DLD1 (cell line): ENCODE measurements around the gene HCFC1R1.

Experiments used
- in situ Hi-C: cut with HindIII; loops from 2 replicates; pipeline ENCODE4 v1.10.0; 2017; ENCODE audit warnings: low sequenced_read_pairs

HCFC1R1 gene

GRCh38 chr16:2976673-2977072 lies 47.1 kb downstream of the HCFC1R1 start:
- in situ Hi-C loops: no loop called here

- in situ Hi-C loops: no loop called here
Observed at GRCh38 chr16:2976201-2976600, 47.5 kb downstream of the HCFC1R1 start.

- in situ Hi-C loops: no loop called here
Observed at GRCh38 chr16:2975161-2975795, 48.5 kb downstream of the HCFC1R1 start.

- in situ Hi-C loops: no loop called here
Observed at GRCh38 chr16:2974319-2975056, 49.3 kb downstream of the HCFC1R1 start.

GRCh38 chr16:2973605-2974318 lies 50.0 kb downstream of the HCFC1R1 start:
- in situ Hi-C loops: no loop called here

GRCh38 chr16:2973093-2973492 lies 50.6 kb downstream of the HCFC1R1 start:
- in situ Hi-C loops: no loop called here
